Uterus (tissue), 2 donors: ENCODE measurements around the gene PLA2G10.

ENCODE experiments used
- POLR2A ChIP-seq, 2 donors: fragments of 450-650 bp; IDR thresholded peaks; one replicate each; pipeline ENCODE4 v1.6.1; 2016; ENCODE audit warnings: antibody characterized with exemption in 2 of 2, mild to moderate bottlenecking in 1 of 2, moderate library complexity in 1 of 2
- TF ChIP-seq, protein P1 (sequence below), 4 experiments: fragments of 200-600 bp in 2 of 4; fragments of 450-650 bp in 2 of 4; sonication (generic) in 2 of 4; IDR thresholded peaks; one replicate each; pipeline ENCODE4 v1.5.1; 2016 to 2019; ENCODE audit warnings: antibody characterized with exemption in 4 of 4, mild to moderate bottlenecking in 2 of 4, moderate library complexity in 1 of 4

DNA sequence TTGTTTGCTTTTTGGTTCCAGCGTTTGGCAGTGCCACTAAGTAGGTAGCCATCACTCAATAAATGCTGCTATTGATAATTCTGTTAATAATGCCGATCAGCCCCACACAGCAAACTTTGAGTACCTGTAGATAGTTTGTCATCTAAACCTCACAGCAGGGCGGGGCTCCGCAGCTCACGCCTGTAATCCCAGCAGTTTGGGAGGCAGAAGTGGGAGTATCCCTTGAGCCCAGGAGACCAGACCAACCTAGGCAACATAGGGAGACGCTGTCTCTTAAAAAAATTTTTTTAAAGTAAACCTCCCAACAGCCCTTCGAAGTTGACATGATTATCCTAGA lies 59.8 kb downstream of the PLA2G10 start:
- TF ChIP-seq, protein P1, sequence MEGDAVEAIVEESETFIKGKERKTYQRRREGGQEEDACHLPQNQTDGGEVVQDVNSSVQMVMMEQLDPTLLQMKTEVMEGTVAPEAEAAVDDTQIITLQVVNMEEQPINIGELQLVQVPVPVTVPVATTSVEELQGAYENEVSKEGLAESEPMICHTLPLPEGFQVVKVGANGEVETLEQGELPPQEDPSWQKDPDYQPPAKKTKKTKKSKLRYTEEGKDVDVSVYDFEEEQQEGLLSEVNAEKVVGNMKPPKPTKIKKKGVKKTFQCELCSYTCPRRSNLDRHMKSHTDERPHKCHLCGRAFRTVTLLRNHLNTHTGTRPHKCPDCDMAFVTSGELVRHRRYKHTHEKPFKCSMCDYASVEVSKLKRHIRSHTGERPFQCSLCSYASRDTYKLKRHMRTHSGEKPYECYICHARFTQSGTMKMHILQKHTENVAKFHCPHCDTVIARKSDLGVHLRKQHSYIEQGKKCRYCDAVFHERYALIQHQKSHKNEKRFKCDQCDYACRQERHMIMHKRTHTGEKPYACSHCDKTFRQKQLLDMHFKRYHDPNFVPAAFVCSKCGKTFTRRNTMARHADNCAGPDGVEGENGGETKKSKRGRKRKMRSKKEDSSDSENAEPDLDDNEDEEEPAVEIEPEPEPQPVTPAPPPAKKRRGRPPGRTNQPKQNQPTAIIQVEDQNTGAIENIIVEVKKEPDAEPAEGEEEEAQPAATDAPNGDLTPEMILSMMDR (IDR thresholded peaks at IDR 0.05) = no peak
- no peak for TF ChIP-seq POLR2A (IDR thresholded peaks at IDR 0.05)
